HUES64 (cell line): Measurements from ENCODE around the gene MOB3B.

Experiments
- H3K27ac ChIP-seq: 2 replicates; pipeline ENCODE4 v1.7.0; 2013; ENCODE audit warnings: low read depth, low read length, inconsistent platforms
- H3K27me3 ChIP-seq: 2 replicates; pipeline ENCODE4 v1.6.1; 2013; ENCODE audit warnings: mild to moderate bottlenecking, low read length; ENCODE audit not compliant: insufficient read depth
- H3K36me3 ChIP-seq: 2 replicates; pipeline ENCODE4 v1.6.1; 2013; ENCODE audit warnings: mild to moderate bottlenecking, low read length; ENCODE audit not compliant: insufficient read depth
- H3K4me1 ChIP-seq: 2 replicates; pipeline ENCODE4 v1.6.1; 2013; ENCODE audit warnings: mild to moderate bottlenecking, low read length, moderate library complexity; ENCODE audit not compliant: insufficient read depth
- H3K4me3 ChIP-seq: 2 replicates; pipeline ENCODE4 v1.5.1; 2013; ENCODE audit warnings: mild to moderate bottlenecking, low read length, moderate library complexity
- H3K9ac ChIP-seq: 2 replicates; pipeline ENCODE4 v1.6.1; 2013; ENCODE audit warnings: mild to moderate bottlenecking, low read depth, low read length
- H3K9me3 ChIP-seq: 2 replicates; pipeline ENCODE4 v1.6.1; 2013; ENCODE audit warnings: low read depth, low read length; ENCODE audit not compliant: insufficient read depth
- WGBS: fragments of 150-250, 120-280 bp; methylation state at CpG from one replicate; pipeline ENCODE4 v1.1.7; 2013; ENCODE audit warnings: missing lambda C conversion rate; 5-methylcytosine and 5-hydroxymethylcytosine counted together

The MOB3B gene

GRCh38 chr9:27491154-27491553, 38.5 kb downstream of the MOB3B start:
- Histone ChIP-seq H3K9me3 (no peaks in the 10 kb centered on the region), H3K27ac (no peak overlapping the region), H3K27me3 (no peaks in the 10 kb centered on the region), H3K4me3 (no peak overlapping the region), H3K4me1 (peaks cover 32% of the 10 kb centered on the region), H3K9ac (no peak overlapping the region), H3K36me3 (no peaks in the 10 kb centered on the region)
- WGBS: 79% methylated on average over 1 of the region's 1 CpG

- no peaks in the 10 kb centered on the region for H3K27me3 ChIP-seq
- H3K27ac ChIP-seq: peak overlapping the region; percentile 51
- H3K9ac ChIP-seq: no peak overlapping the region
- 69% methylated on average over 5 of the region's 5 CpGs for WGBS
- peaks cover 24% of the 10 kb centered on the region for H3K4me1 ChIP-seq
- H3K9me3 ChIP-seq: no peaks in the 10 kb centered on the region
- no peaks in the 10 kb centered on the region for H3K36me3 ChIP-seq
- no peak overlapping the region for H3K4me3 ChIP-seq
Observed at GRCh38 chr9:27489087-27489876, 40.3 kb downstream of the MOB3B start.

DNA sequence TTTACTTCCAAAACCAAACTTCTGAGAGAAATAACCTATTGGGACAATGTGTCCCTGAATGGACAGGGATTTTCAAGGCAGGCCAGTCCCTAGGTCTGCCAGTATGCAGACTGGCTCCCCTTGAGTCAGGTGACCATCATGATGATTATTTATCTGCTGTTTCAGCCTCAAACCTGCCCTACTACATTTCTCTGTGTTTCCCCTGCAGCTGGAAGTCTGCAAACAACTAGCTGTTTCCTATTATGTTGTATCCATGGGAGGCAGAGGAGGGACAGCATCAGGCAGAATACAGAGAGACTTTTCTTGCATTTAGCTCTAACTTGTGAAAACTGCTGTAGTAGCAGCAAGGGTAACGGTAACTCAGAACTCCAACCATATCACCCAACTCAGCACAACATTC, 41.7 kb downstream of the MOB3B start:
- 94% methylated on average over 1 of the region's 1 CpG for WGBS
- Histone ChIP-seq H3K9ac (no peak overlapping the region), H3K4me3 (no peak overlapping the region), H3K27me3 (no peaks in the 10 kb centered on the region), H3K36me3 (0 out of 2 replicates have a peak, but pooled peaks cover 3% of the 10 kb centered on the region), H3K4me1 (peaks cover 24% of the 10 kb centered on the region), H3K27ac (no peak overlapping the region; the same call in 1 of the 2 replicates), H3K9me3 (no peaks in the 10 kb centered on the region)

GRCh38 chr9:27487128-27487640, 42.4 kb downstream of the MOB3B start:
- Histone ChIP-seq H3K9ac (no peak overlapping the region), H3K36me3 (0 out of 2 replicates have a peak, but pooled peaks cover 3% of the 10 kb centered on the region), H3K9me3 (no peaks in the 10 kb centered on the region), H3K27me3 (no peaks in the 10 kb centered on the region), H3K4me1 (peaks cover 24% of the 10 kb centered on the region), H3K4me3 (no peak overlapping the region), H3K27ac (no peak overlapping the region)
- WGBS: 67% methylated on average over 5 of the region's 5 CpGs

- H3K9me3 ChIP-seq: no peaks in the 10 kb centered on the region
- H3K9ac ChIP-seq: no peak overlapping the region
- H3K27me3 ChIP-seq: no peaks in the 10 kb centered on the region
- no peak overlapping the region for H3K27ac ChIP-seq
- H3K4me1 ChIP-seq: peaks cover 24% of the 10 kb centered on the region
- no peak overlapping the region for H3K4me3 ChIP-seq
- WGBS: no CpG with 5 or more reads among the region's 1 CpG
- 0 out of 2 replicates have a peak, but pooled peaks cover 3% of the 10 kb centered on the region for H3K36me3 ChIP-seq
Observed at GRCh38 chr9:27485158-27485557, 44.5 kb downstream of the MOB3B start.

- 96% methylated on average over 6 of the region's 6 CpGs for WGBS
- H3K4me1 ChIP-seq: peaks cover 9% of the 10 kb centered on the region; the same call in 1 of the 2 replicates
- no peaks in the 10 kb centered on the region for H3K27me3 ChIP-seq
- H3K9me3 ChIP-seq: peaks cover 14% of the 10 kb centered on the region
- 0 out of 2 replicates have a peak, but pooled peaks cover 3% of the 10 kb centered on the region for H3K36me3 ChIP-seq
- no peak overlapping the region for H3K4me3 ChIP-seq
- no peak overlapping the region for H3K9ac ChIP-seq
- no peak overlapping the region for H3K27ac ChIP-seq
Observed at GRCh38 chr9:27483576-27483975, 46.0 kb downstream of the MOB3B start.

DNA sequence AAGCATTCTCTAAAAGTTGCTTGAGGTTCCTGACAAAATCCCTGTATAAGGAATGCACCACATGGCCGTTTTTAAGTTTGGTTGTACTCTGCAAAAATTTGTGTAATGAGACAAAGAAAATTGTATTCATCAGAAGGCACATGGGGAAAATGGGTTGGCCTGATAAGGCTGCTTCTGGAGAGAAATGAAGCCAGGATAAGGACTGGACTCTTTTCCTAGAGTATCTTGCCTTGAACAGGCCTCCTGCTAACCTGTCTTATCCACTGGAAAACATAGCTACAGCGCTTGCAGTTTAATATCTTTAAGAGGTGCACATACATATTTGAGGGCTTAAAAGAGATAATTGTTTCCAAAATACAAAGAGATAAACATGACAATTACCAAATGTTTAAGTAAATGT, 46.9 kb downstream of the MOB3B start:
- Histone ChIP-seq H3K4me1 (peaks cover 7% of the 10 kb centered on the region; the same call in 1 of the 2 replicates), H3K27ac (no peak overlapping the region), H3K9me3 (peaks cover 21% of the 10 kb centered on the region), H3K4me3 (no peak overlapping the region), H3K36me3 (0 out of 2 replicates have a peak, but pooled peaks cover 3% of the 10 kb centered on the region), H3K9ac (no peak overlapping the region), H3K27me3 (no peaks in the 10 kb centered on the region)
- 94% methylated on average over 2 of the region's 2 CpGs for WGBS

- WGBS: no CpG with 5 or more reads among the region's 1 CpG
- peaks cover 21% of the 10 kb centered on the region for H3K9me3 ChIP-seq
- no peaks in the 10 kb centered on the region for H3K27me3 ChIP-seq
- H3K9ac ChIP-seq: no peak overlapping the region
- H3K4me1 ChIP-seq: 0 out of 2 replicates have a peak, but pooled peaks cover 4% of the 10 kb centered on the region
- H3K36me3 ChIP-seq: no peaks in the 10 kb centered on the region
- no peak overlapping the region for H3K4me3 ChIP-seq
- no peak overlapping the region for H3K27ac ChIP-seq
Observed at GRCh38 chr9:27478322-27478721, 51.3 kb downstream of the MOB3B start.

DNA sequence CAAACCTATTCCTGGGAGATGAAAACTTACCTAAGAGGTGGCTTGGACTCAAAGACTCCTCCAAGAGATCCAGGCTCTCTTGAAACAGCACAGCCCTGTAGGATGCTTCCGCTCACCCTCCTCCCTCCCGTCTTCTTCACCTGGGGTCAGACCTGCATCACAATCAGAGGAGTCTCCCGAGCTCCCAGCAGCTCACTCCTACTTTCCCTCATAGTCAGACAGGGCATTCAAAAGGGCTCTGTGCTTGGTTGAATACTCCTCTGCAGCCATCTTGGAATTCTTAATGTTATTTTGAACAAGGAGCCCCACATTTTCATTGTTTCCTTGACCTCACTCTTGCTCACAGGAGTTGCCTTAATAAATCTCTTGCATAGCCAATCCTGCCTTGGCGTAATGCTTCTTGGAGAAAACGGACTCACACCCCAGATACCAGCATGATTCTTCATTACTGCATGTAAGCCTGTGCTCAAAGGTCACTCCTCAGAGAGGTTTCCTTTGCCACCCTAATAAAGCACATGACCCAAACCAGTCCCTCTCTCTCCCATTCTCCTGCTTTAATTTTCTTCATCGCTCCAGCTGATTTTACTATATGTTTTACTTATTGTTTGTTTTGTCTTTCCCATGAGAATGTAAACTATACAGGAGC, 52.6 kb downstream of the MOB3B start:
- WGBS: 86% methylated on average over 5 of the region's 6 CpGs
- no peak overlapping the region for H3K27ac ChIP-seq
- peaks cover 11% of the 10 kb centered on the region; the same call in 1 of the 2 replicates for H3K4me1 ChIP-seq
- H3K9me3 ChIP-seq: peaks cover 21% of the 10 kb centered on the region
- no peaks in the 10 kb centered on the region for H3K27me3 ChIP-seq
- no peak overlapping the region for H3K4me3 ChIP-seq
- H3K36me3 ChIP-seq: no peaks in the 10 kb centered on the region
- no peak overlapping the region for H3K9ac ChIP-seq

- WGBS: 95% methylated on average over 7 of the region's 7 CpGs
Observed at GRCh38 chr9:27475057-27475595, 54.5 kb downstream of the MOB3B start.

DNA sequence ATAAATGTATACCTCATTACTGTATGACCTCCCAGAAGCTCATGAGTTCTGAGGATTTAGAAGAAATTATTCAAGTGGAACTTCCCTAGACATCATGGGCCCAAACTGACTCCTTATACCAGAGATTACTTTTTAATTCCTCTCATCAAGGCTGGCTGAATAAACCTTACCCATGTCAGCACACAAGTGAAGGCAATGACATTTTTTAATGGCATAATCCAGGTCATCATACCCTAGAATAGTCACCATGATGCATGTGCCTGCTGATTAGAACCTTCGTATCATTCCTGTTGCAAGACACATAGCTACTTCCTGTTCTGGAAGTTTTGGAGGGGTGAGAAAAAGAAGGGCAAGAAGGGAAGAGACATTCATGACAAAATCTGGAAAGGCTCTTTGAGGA, 55.3 kb downstream of the MOB3B start:
- Histone ChIP-seq H3K4me3 (no peak overlapping the region), H3K9me3 (peaks cover 14% of the 10 kb centered on the region), H3K27ac (no peak overlapping the region), H3K36me3 (no peaks in the 10 kb centered on the region), H3K4me1 (peaks cover 29% of the 10 kb centered on the region), H3K9ac (no peak overlapping the region), H3K27me3 (no peaks in the 10 kb centered on the region)
- WGBS: 100% methylated on average over 1 of the region's 1 CpG

More at GRCh38 chr9:27475057-27475595, 54.5 kb downstream of the MOB3B start:
- Histone ChIP-seq H3K4me1 (peaks cover 26% of the 10 kb centered on the region), H3K9me3 (peaks cover 21% of the 10 kb centered on the region), H3K36me3 (no peaks in the 10 kb centered on the region), H3K27ac (no peak overlapping the region), H3K27me3 (no peaks in the 10 kb centered on the region), H3K9ac (no peak overlapping the region), H3K4me3 (no peak overlapping the region)
